H1 (cell line): Measurements from ENCODE around the gene PTPN22. TPM values are rescaled to one million over a fixed set of nuclear protein-coding genes. Genes with fewer than 3 reads are reported as not detected.

Experiments
- CHD7 ChIP-seq: fragments of 300-600 bp; sonication (generic); IDR thresholded peaks from 2 replicates; pipeline ENCODE4 v1.7.1; 2012; ENCODE audit warnings: low read length, moderate library complexity, mild to moderate bottlenecking, inconsistent platforms; ENCODE audit not compliant: insufficient replicate concordance
- polyA plus RNA-seq, 7 experiments: library from polyadenylated mRNA; depleted of rRNA in 3 of 7; stranded (reverse) in 5 of 7; unstranded in 2 of 7; fragments of >200 nt in 5 of 7; fragments of 200-250 nt in 2 of 7; gene quantifications; 1 replicate in 5 of 7; 2 replicates in 1 of 7; 4 replicates in 1 of 7; pipeline versions ENCODE4 v1.2.1 to v1.2.3, GENCODE V29; 2011 to 2013; ENCODE audit warnings: missing spikeins in 2 of 7, mixed read lengths in 2 of 7
- total RNA-seq: library from RNA; stranded (reverse); fragmentation: NEBNext Ultra II Directional; extraction: Animal tissue kit (Norgen Biotek cat#: 25700); gene quantifications from 2 replicates; pipeline ENCODE4 v1.2.1, GENCODE V29; 2021

The PTPN22 gene
- total and polyA plus RNA-seq, 2 of the 8 experiments (the other 6 are each of a cell fraction or from before 2014, with no cell fraction given), result not detected

- TF ChIP-seq CHD7, result no peak
These were observed 35.0 kb downstream of the PTPN22 start (continued) for GRCh38 chr1:113836534-113836933.
